ENCODE measurements around the gene B4GALNT4.
"Not testable (repeated sequence)": the region's sequence is repeated elsewhere in the genome, so short reads cannot be mapped to it uniquely, and the experiment has no call there.

Gene B4GALNT4

GRCh38 chr11:375065-376025 lies 6.0 kb downstream of the B4GALNT4 start:
- DNase-seq (ENCODE audit: low read depth) = no peak

- no peak for DNase-seq (ENCODE audit: low read depth)
Observed at GRCh38 chr11:376531-377173, 7.4 kb downstream of the B4GALNT4 start.

DNA sequence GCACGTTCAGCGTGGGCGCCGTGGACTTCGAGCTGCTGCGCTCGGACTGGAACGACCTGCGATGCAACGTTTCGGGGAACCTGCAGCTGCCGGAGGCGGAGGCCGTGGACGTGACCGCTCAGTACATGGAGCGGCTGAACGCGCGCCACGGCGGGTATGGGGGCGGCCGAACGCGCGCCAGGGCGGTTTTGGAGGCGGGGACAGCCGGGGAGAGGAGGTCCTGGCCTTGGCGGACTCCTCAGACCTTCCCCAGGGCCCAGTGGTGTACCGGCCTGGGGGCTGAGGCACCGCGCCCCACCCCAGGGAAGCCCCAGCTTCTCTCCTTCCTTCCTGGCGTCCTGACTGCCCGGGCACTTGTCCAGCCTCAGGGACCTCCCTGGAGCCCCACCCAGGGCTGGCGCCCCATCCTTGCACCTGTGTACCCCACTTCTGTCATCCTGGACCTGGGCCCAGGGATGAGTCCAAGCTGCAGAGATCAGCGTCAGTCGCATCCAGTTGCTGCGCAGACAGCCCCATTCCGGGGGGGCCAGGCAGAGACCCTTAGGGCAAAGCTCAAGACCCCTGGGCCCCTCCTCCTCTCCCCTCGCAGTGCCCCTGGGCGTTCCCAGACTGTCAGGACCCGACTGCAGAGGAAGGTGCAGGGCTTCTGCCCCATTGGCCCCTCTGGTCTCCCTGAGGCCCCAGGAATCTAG lies 8.0 kb downstream of the B4GALNT4 start:
- no peak for DNase-seq (ENCODE audit: low read depth)

GRCh38 chr11:377883-378500 lies 8.7 kb downstream of the B4GALNT4 start:
- DNase-seq (ENCODE audit: low read depth) = no peak

GRCh38 chr11:379205-380094 lies 10.2 kb downstream of the B4GALNT4 start:
- no peak for DNase-seq (ENCODE audit: low read depth)

DNA sequence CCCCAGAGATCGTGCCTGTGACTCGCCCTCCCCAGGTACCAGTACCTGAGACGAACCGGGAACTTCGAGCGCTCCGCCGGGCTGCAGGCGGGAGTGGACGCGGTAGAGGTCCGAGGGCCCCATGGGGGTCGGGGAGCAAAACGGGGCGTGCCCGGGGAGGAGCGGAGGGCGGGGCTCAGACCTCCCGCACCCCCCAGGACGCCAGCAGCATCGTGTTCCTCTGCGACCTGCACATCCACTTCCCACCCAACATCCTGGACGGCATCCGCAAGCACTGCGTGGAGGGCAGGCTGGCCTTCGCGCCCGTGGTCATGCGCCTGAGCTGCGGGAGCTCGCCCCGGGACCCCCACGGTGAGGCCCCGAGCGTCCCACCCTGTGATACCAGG lies 10.8 kb downstream of the B4GALNT4 start:
- no peak for DNase-seq (ENCODE audit: low read depth)

GRCh38 chr11:380491-380890 lies 11.2 kb downstream of the B4GALNT4 start:
- no peak for DNase-seq (ENCODE audit: low read depth)

DNA sequence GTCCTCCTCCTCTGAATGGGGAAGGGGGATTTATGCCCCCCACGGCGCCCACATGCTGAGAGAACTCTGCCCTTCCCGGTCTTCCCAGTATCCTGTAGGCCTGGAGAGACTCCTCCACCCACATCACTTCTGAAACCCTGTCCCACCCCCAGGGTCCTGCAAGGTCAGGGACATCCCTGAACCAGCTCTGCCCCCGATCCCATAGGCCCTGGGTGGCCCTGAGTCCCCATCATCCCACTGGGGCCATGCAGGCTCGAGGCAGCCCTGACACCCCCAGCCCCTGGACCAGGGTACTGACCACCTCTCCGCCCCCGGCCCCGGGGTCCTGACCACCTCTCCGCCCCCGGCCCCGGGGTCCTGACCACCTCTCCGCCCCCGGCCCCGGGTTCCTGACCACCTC lies 11.7 kb downstream of the B4GALNT4 start:
- DNase-seq (ENCODE audit: low read depth) = no peak

DNA sequence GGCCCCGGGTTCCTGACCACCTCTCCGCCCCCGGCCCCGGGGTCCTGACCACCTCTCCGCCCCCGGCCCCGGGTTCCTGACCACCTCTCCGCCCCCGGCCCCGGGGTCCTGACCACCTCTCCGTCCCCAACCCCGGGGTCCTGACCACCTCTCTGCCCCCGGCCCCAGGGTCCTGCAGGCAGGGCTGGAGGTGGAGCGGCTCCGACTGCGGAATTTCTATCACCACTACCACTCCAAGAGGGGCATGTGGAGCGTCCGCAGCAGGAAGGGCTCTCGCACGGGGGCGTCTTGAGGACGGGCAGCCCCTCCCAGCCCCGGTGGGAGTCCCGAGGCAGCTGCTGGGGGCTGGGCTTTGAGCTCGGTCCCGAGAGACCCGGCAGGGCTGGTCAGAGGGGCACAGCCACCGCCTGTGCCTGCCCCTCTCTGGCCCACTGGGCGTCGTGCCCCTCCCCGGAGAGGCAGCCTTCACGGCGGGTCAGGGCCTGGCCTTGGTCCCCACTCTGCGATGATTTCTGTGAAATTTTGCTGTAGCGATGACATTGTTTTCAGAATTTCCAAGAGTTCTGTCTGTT lies 12.3 kb downstream of the B4GALNT4 start:
- no peak for DNase-seq (ENCODE audit: low read depth)

DNA sequence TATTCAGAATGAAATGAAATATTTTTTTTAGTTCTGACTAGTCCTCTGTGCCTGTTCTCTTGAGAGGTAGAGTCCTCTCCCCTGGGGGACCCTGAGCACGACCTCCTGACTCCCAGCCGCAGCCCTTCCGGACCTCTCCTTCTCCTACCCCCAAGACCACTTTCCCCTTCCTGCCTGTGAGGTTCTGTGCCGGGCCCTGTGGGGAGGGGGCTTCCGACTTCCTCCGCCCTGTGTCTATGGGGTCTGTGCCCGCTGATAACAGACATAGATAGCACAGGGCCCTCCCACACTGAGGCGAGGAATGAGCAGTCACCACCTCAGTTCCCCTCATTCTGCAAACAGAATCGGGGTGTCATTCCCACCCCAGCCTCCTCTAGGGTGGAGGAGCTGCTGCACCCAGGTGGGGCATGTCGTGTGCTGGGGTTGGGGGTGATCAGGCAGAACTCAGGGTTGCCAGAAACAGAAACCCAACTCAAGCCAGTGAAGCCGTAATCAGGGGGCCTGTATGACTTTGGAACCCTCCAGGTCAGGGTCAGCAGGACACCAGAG lies 12.9 kb downstream of the B4GALNT4 start:
- DNase-seq (ENCODE audit: low read depth) = no peak

DNA sequence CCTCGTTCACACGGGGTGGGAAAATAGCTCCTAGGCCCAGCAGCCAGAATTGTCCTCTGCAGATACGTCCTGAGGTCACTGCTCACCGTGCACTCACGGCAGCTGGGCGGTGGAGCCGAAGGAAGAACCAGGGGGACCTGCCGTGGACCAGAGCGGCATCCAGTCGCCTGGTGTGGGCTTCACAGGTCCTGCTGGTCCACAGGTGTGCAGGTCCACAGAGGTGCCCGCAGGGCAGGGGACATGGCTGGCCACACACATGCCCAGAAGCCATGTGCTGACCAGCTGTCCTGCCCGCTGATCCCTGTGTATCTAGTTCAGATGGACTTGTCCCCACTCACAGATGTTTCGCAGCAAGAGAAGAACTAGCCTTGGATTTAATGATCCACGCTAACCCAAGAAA lies 14.1 kb downstream of the B4GALNT4 start:
- DNase-seq (ENCODE audit: low read depth) = no peak

GRCh38 chr11:384511-384910 lies 15.2 kb downstream of the B4GALNT4 start:
- no peak for DNase-seq (ENCODE audit: low read depth)

GRCh38 chr11:385594-386351 lies 16.5 kb downstream of the B4GALNT4 start:
- DNase-seq (ENCODE audit: low read depth) = no peak

DNA sequence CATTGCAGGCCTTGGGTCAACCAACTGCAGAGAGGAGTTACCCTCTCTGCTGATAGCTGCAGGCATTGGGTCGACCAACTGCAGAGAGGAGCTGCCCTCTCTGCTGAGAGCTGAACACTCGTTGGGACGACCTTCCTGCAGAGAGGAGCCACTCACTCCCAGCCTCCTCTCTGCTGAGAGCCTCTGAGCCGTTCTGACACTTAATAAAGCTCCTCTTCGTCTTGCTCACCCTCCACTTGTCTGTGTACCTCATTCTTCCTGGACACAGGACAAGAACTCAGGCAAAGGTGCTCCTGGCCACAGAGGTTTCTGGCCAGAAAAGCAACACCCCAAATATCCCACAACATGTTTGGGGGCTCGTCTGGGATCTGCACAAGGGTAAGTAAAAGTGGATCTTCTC lies 17.2 kb downstream of the B4GALNT4 start:
- no peak for DNase-seq (ENCODE audit: low read depth)

DNA sequence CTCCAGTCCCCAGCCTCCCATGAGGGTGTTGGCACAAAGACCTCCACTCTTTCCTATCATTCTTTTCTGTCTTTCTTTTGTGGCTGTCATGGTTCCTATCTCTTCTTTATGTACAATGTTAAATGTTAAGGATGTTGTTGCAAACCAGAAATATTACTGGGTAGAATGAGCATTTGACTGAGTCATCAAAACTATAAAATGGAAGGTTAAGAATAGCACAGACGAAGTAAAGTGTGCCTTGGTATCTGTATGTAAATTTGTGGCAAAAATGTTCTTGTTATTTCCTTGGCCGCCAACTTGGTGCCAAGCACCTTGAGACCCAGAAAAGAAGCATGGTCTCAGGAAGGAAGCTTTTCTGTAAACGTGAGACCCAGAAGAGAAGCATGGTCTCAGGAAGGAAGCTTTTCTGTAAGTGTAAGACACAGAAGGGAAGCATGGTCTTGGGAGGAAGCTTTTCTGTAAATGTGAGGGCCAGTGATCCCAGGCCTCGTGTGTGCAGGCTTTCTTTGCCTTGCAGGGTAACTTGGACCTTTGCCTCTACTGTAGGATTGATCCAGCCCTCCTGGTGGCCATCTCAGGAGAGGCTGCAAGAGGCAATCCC lies 18.0 kb downstream of the B4GALNT4 start:
- DNase-seq (ENCODE audit: low read depth) = no peak

- DNase-seq (ENCODE audit: low read depth) = not testable (repeated sequence)
Observed at GRCh38 chr11:389369-389768, 20.1 kb downstream of the B4GALNT4 start.

DNA sequence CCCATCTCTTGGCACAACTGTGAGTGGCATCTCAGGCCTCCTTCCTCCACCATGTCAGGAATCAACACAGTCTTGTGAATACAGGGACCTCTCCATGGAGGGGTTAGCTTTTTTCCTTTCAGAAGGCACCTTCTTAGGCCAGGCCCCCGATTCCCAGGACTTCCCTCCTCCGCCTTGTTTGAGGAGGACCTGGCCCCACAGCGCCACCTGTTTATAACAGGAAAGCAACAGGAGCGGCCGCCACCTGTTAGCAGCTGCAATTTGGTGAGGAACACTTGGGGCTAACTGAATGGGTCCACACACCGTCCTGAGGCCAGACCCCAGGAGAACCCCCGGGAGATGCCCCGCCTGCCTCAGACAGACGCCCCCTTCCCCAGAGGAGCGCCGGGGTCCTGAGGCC lies 20.9 kb downstream of the B4GALNT4 start:
- DNase-seq (ENCODE audit: low read depth) = no peak

- DNase-seq (ENCODE audit: low read depth) = no peak
Observed at GRCh38 chr11:391117-392017, 22.1 kb downstream of the B4GALNT4 start.
